ENCODE results near the gene LRRC15.

GRCh38 chr3:194382196-194382891, 12.8 kb upstream of the LRRC15 start:
- no peak for TF ChIP-seq EZH2 (IDR thresholded peaks at IDR 0.05; ENCODE audit: low read depth)
- no peak for TF ChIP-seq CTCF (conservative IDR thresholded peaks at IDR 0.05)

Measured in PC-9 (cell line).